HEK293 (cell line): ENCODE data around the gene ARHGAP10.

Experiments
- CTCF ChIA-PET: fragments of 350-600 bp; formaldehyde crosslinking; extraction: SDS; loops from one replicate; lab custom pipeline; 2021; ENCODE audit warnings: antibody characterized with exemption; lab: Yijun Ruan, JAX
- POLR2A ChIA-PET: fragments of 300-600 bp; formaldehyde crosslinking; extraction: SDS; loops from one replicate; lab custom pipeline; 2020; ENCODE audit warnings: antibody characterized with exemption, inconsistent platforms; lab: Yijun Ruan, JAX
- H3K27ac ChIP-seq: fragments of 200-500 bp; sonication (Bioruptor generic); 2 replicates; pipeline ENCODE4 v1.5.1; 2014; ENCODE audit warnings: low read depth, low read length, control low read depth, inconsistent platforms; ENCODE audit errors: extremely low read depth
- H3K36me3 ChIP-seq, 2 experiments: fragments of 200-500 bp in 1 of 2; sonication (Bioruptor generic) in 1 of 2; 1 replicate in 1 of 2; 2 replicates in 1 of 2; pipeline ENCODE4 v1.5.1; 2014 to 2017; ENCODE audit warnings: inconsistent platforms in 2 of 2, low read length in 2 of 2; ENCODE audit not compliant: control insufficient read depth in 2 of 2, insufficient read depth in 1 of 2
- H3K4me1 ChIP-seq: fragments of 200-500 bp; sonication (Bioruptor generic); 2 replicates; pipeline ENCODE4 v1.5.1; 2014; ENCODE audit warnings: mild to moderate bottlenecking, low read length, inconsistent platforms; ENCODE audit not compliant: control insufficient read depth, insufficient read depth
- H3K4me3 ChIP-seq: 2 replicates; pipeline ENCODE4 v1.5.1; 2011; ENCODE audit warnings: low read depth, mild to moderate bottlenecking, control low read depth, low read length, moderate library complexity
- H3K9me3 ChIP-seq: fragments of 200-500 bp; sonication (Bioruptor generic); 2 replicates; pipeline ENCODE4 v1.5.1; 2014; ENCODE audit warnings: low read depth, low read length, inconsistent platforms; ENCODE audit not compliant: control insufficient read depth, insufficient read depth
- HIC1 ChIP-seq: fragments of 450-650 bp; formaldehyde crosslinking; IDR thresholded peaks from 2 replicates; pipeline ENCODE4 v1.5.1; 2016; ENCODE audit warnings: missing biosample characterization, missing genetic modification characterization
- KLF8 ChIP-seq: fragments of 450-650 bp; formaldehyde crosslinking; IDR thresholded peaks from 2 replicates; pipeline ENCODE4 v1.5.1; 2016; ENCODE audit warnings: missing biosample characterization, missing genetic modification characterization
- PRDM1 ChIP-seq: fragments of 450-650 bp; formaldehyde crosslinking; IDR thresholded peaks from 2 replicates; pipeline ENCODE4; 2016; ENCODE audit warnings: missing biosample characterization, missing genetic modification characterization
- SCRT2 ChIP-seq: fragments of 450-650 bp; formaldehyde crosslinking; IDR thresholded peaks from 2 replicates; pipeline ENCODE4 v1.5.1; 2016; ENCODE audit warnings: missing biosample characterization, missing genetic modification characterization
- SP3 ChIP-seq: fragments of 450-650 bp; formaldehyde crosslinking; IDR thresholded peaks from 2 replicates; pipeline ENCODE4 v1.5.1; 2016; ENCODE audit warnings: missing biosample characterization, missing genetic modification characterization
- ZBTB10 ChIP-seq: fragments of 450-650 bp; formaldehyde crosslinking; IDR thresholded peaks from 2 replicates; pipeline ENCODE4 v1.5.1; 2016; ENCODE audit warnings: missing biosample characterization, missing genetic modification characterization
- ZNF10 ChIP-seq: fragments of 450-650 bp; formaldehyde crosslinking; IDR thresholded peaks from 2 replicates; pipeline ENCODE4 v1.5.1; 2017; ENCODE audit warnings: missing biosample characterization, missing genetic modification characterization
- ZNF138 ChIP-seq: fragments of 450-650 bp; formaldehyde crosslinking; IDR thresholded peaks from 2 replicates; pipeline ENCODE4 v1.5.1; 2016; ENCODE audit warnings: missing biosample characterization, missing genetic modification characterization, borderline replicate concordance
- ZNF169 ChIP-seq: fragments of 450-650 bp; formaldehyde crosslinking; IDR thresholded peaks from 2 replicates; pipeline ENCODE4 v1.5.1; 2016; ENCODE audit warnings: missing biosample characterization, missing genetic modification characterization
- ZNF223 ChIP-seq: fragments of 450-650 bp; formaldehyde crosslinking; IDR thresholded peaks from 2 replicates; pipeline ENCODE4 v1.5.1; 2016; ENCODE audit warnings: missing biosample characterization, missing genetic modification characterization
- ZNF24 ChIP-seq: fragments of 450-650 bp; formaldehyde crosslinking; IDR thresholded peaks from 2 replicates; pipeline ENCODE4 v1.5.1; 2016; ENCODE audit warnings: missing biosample characterization, missing genetic modification characterization
- ZNF366 ChIP-seq: fragments of 450-650 bp; formaldehyde crosslinking; conservative IDR thresholded peaks from 2 replicates; pipeline ENCODE4 v1.5.1; 2016; ENCODE audit warnings: missing biosample characterization, missing genetic modification characterization
- ZNF404 ChIP-seq: fragments of 450-650 bp; formaldehyde crosslinking; IDR thresholded peaks from 2 replicates; pipeline ENCODE4 v1.5.1; 2017; ENCODE audit warnings: missing biosample characterization, missing genetic modification characterization
- ZNF449 ChIP-seq: fragments of 450-650 bp; formaldehyde crosslinking; IDR thresholded peaks from 2 replicates; pipeline ENCODE4 v1.5.1; 2017; ENCODE audit warnings: missing biosample characterization, mild to moderate bottlenecking, missing genetic modification characterization, moderate library complexity
- ZNF48 ChIP-seq: fragments of 450-650 bp; formaldehyde crosslinking; IDR thresholded peaks from 2 replicates; pipeline ENCODE4 v1.5.1; 2016; ENCODE audit warnings: missing biosample characterization, missing genetic modification characterization
- ZNF544 ChIP-seq: fragments of 450-650 bp; formaldehyde crosslinking; IDR thresholded peaks from 2 replicates; pipeline ENCODE4 v1.5.0; 2017; ENCODE audit warnings: missing biosample characterization, missing genetic modification characterization
- ZNF555 ChIP-seq: fragments of 450-650 bp; formaldehyde crosslinking; conservative IDR thresholded peaks from 2 replicates; pipeline ENCODE4 v1.5.1; 2017; ENCODE audit warnings: missing biosample characterization, mild to moderate bottlenecking, missing genetic modification characterization, inconsistent platforms
- ZNF654 ChIP-seq: fragments of 450-650 bp; formaldehyde crosslinking; IDR thresholded peaks from 2 replicates; pipeline ENCODE4 v1.5.1; 2016; ENCODE audit warnings: low read depth, missing biosample characterization, missing genetic modification characterization
- ZNF677 ChIP-seq: fragments of 450-650 bp; IDR thresholded peaks from 2 replicates; pipeline ENCODE4 v1.5.0; 2018; ENCODE audit warnings: missing biosample characterization, mild to moderate bottlenecking, missing genetic modification characterization, moderate library complexity
- ZSCAN23 ChIP-seq: fragments of 450-650 bp; formaldehyde crosslinking; IDR thresholded peaks from 2 replicates; pipeline ENCODE4 v1.5.1; 2016; ENCODE audit warnings: missing biosample characterization, missing genetic modification characterization
- ZSCAN30 ChIP-seq: fragments of 450-650 bp; IDR thresholded peaks from 2 replicates; pipeline ENCODE4 v1.5.1; 2018; ENCODE audit warnings: missing biosample characterization, mild to moderate bottlenecking, missing genetic modification characterization, moderate library complexity
- ZSCAN5A ChIP-seq: fragments of 450-650 bp; formaldehyde crosslinking; IDR thresholded peaks from 2 replicates; pipeline ENCODE4 v1.5.1; 2016; ENCODE audit warnings: missing biosample characterization, missing genetic modification characterization
- TF ChIP-seq, protein P1 (sequence below): fragments of 450-650 bp; formaldehyde crosslinking; IDR thresholded peaks from 2 replicates; pipeline ENCODE4 v1.5.1; 2016; ENCODE audit warnings: missing biosample characterization, missing genetic modification characterization

ARHGAP10 gene

DNA sequence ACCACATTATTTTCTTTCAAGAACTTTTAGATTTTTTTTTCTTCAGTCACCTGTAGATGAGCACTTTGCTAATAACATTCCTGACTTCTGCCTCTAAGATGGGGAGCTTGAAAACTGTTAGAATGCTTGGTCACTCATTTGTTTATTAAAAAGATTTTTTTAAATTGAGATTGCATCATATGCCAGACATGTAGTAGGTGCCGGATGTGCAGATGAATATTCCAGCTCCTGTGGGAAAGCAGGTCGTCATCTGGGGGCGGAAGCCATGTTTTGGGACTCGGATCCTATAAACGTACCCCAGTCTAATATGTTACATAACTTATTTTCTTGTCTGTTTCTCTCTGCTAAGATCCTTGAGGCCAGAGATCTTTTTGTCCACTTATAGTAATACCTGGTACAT, 236.8 kb downstream of the ARHGAP10 start:
- ChIA-PET POLR2A (interaction anchor here (0.7 kb wide), 1 partner anchor 852 kb away, joined by 5 read pairs; no protein-coding TSS in a partner anchor), CTCF (interaction anchor here (0.6 kb wide), 2 partner anchors 45 to 906 kb away, joined by 3 read pairs; no protein-coding TSS in a partner anchor)
- no peaks in the 10 kb centered on the region for H3K9me3 ChIP-seq
- no peak for TF ChIP-seq SP3 (tag by site-specific recombination)
- no peak for TF ChIP-seq ZNF48
- no peak for TF ChIP-seq SCRT2
- TF ChIP-seq ZNF138 (tag by site-specific recombination) = no peak
- no peak for TF ChIP-seq ZSCAN30 (tag by site-specific recombination)
- no peak for TF ChIP-seq ZNF24
- TF ChIP-seq PRDM1 (tag by site-specific recombination) = no peak
- H3K27ac ChIP-seq = no peak overlapping the region
- H3K36me3 ChIP-seq = peaks cover 0 to 5% of the 10 kb centered on the region in 2 experiments; a peak in 1 of 3 replicates
- no peaks in the 10 kb centered on the region for H3K4me1 ChIP-seq
- H3K4me3 ChIP-seq = no peak overlapping the region

DNA sequence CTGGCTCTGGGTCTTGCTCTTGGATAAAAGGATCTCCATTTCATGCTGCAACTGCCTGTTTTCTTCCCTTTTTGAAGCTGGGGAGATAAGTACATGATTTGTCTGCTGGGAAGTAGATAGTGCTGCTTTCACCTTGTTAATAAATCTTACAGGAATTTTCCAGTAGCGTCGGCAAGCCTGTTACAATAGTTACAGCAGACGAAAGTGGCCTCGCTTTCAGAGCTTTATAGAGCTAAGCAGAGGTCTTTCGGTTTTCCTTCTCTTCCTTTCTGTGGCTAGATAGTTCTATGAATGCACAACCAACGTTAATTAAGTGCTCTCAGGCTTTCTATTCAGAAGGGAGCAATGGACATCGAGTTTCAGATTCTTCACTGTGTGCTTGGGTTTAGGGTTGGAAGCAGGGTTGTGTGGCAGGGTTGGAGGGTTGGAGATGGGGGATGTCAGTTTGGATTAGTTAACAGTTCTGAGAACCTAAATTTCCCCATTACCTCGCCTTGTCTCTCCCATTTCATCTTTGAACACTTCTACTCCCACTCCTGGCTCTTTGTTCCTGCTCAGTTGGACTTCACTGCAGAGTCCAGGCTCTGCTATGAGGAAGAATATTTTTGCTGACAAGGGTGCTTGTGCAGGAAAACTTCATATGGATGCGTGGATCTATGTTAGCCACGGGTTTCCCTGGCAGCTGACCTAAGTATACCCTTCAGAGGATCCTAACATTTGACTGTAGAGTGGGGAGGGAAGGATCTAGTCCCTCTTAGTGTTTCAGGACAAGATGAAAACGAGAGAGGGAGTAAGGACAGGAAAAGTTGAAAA, 237.9 kb downstream of the ARHGAP10 start:
- ChIA-PET CTCF (no interaction called here), POLR2A (no interaction called here)
- peaks cover 0 to 5% of the 10 kb centered on the region in 2 experiments; a peak in 1 of 3 replicates for H3K36me3 ChIP-seq
- H3K4me3 ChIP-seq = no peak overlapping the region
- TF ChIP-seq ZNF404 (tag by site-specific recombination) (no peak), ZNF169 (tag by site-specific recombination) (no peak), ZNF544 (no peak), ZNF654 (tag by site-specific recombination) (no peak), KLF8 (no peak), ZNF449 (no peak), ZNF223 (no peak)
- TF ChIP-seq, protein P1, sequence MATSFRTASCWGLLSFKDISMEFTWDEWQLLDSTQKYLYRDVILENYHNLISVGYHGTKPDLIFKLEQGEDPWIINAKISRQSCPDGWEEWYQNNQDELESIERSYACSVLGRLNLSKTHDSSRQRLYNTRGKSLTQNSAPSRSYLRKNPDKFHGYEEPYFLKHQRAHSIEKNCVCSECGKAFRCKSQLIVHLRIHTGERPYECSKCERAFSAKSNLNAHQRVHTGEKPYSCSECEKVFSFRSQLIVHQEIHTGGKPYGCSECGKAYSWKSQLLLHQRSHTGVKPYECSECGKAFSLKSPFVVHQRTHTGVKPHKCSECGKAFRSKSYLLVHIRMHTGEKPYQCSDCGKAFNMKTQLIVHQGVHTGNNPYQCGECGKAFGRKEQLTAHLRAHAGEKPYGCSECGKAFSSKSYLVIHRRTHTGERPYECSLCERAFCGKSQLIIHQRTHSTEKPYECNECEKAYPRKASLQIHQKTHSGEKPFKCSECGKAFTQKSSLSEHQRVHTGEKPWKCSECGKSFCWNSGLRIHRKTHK (tag by site-specific recombination) = no peak
- no peak overlapping the region for H3K27ac ChIP-seq
- H3K4me1 ChIP-seq = no peaks in the 10 kb centered on the region
- no peaks in the 10 kb centered on the region for H3K9me3 ChIP-seq

GRCh38 chr4:147971116-147971515, 239.2 kb downstream of the ARHGAP10 start:
- TF ChIP-seq ZSCAN23 (tag by site-specific recombination) (no peak), ZNF555 (tag by site-specific recombination) (no peak), ZNF366 (tag by site-specific recombination) (no peak), ZNF677 (tag by site-specific recombination) (no peak), ZSCAN5A (no peak), HIC1 (tag by site-specific recombination) (no peak), ZBTB10 (tag by site-specific recombination) (no peak), ZNF10 (no peak)
- no peak overlapping the region for H3K27ac ChIP-seq
- ChIA-PET POLR2A (no interaction called here), CTCF (no interaction called here)
- no peaks in the 10 kb centered on the region for H3K4me1 ChIP-seq
- H3K36me3 ChIP-seq = peaks cover 0 to 13% of the 10 kb centered on the region in 2 experiments; a peak in 1 of 3 replicates
- H3K4me3 ChIP-seq = no peak overlapping the region
- H3K9me3 ChIP-seq = no peaks in the 10 kb centered on the region
